CD14-positive monocyte (primary cell): ENCODE data around the gene SPAG7. TPM values are rescaled to one million over a fixed set of nuclear protein-coding genes. Genes with fewer than 3 reads are reported as not detected.

Source experiments
- DNase-seq, 3 donors: peaks; one replicate each; pipeline ENCODE4 v3.0.0-alpha.2; 2011 to 2022
- H2AFZ ChIP-seq: 2 replicates; pipeline ENCODE4 v1.6.0; 2012; ENCODE audit warnings: mild to moderate bottlenecking, low read depth, low read length, inconsistent platforms; ENCODE audit not compliant: insufficient read depth, poor library complexity, severe bottlenecking
- H3K27ac ChIP-seq, 2 donors: 1 replicate in 1 of 2; 2 replicates in 1 of 2; pipeline ENCODE4 v1.5.1; 2012 to 2013; ENCODE audit warnings: low read length in 2 of 2, control low read depth in 1 of 2, inconsistent platforms in 1 of 2, low read depth in 1 of 2, mild to moderate bottlenecking in 1 of 2
- H3K27me3 ChIP-seq, 2 donors: one replicate each; pipeline versions ENCODE4 v1.6.0 to v1.6.1; 2011 to 2013; ENCODE audit warnings: low read length in 2 of 2; ENCODE audit not compliant: control insufficient read depth in 2 of 2, insufficient read depth in 2 of 2
- H3K36me3 ChIP-seq, 2 donors: replicated peaks in 1 of 2; 1 replicate in 1 of 2; 2 replicates in 1 of 2; pipeline versions ENCODE4 v1.5.1 to v1.6.1; 2012 to 2013; ENCODE audit warnings: low read length in 2 of 2, control low read depth in 1 of 2, inconsistent platforms in 1 of 2, mild to moderate bottlenecking in 1 of 2; ENCODE audit not compliant: insufficient read depth in 2 of 2, control insufficient read depth in 1 of 2
- H3K4me1 ChIP-seq, 2 donors: 1 replicate in 1 of 2; 2 replicates in 1 of 2; pipeline versions ENCODE4 v1.5.1 to v1.6.1; 2012 to 2013; ENCODE audit warnings: low read length in 2 of 2, control low read depth in 1 of 2, inconsistent platforms in 1 of 2, mild to moderate bottlenecking in 1 of 2, moderate library complexity in 1 of 2; ENCODE audit not compliant: insufficient read depth in 2 of 2, control insufficient read depth in 1 of 2
- H3K4me2 ChIP-seq: replicated peaks from 2 replicates; pipeline ENCODE3; 2012; ENCODE audit warnings: low read length, moderate library complexity, mild to moderate bottlenecking; ENCODE audit not compliant: poor library complexity, severe bottlenecking; ENCODE audit errors: extremely low read depth
- H3K4me3 ChIP-seq, 3 experiments: fragments of 200-600 bp in 1 of 3; sonication (generic) in 1 of 3; replicated peaks in 1 of 3; 1 replicate in 2 of 3; 2 replicates in 1 of 3; pipeline ENCODE4 v1.5.1; 2011 to 2013; ENCODE audit warnings: low read length in 3 of 3, mild to moderate bottlenecking in 3 of 3, control low read depth in 2 of 3, low read depth in 2 of 3, inconsistent platforms in 1 of 3, moderate library complexity in 1 of 3
- H3K79me2 ChIP-seq: 2 replicates; pipeline ENCODE4 v1.6.0; 2012; ENCODE audit warnings: mild to moderate bottlenecking, control low read depth, inconsistent platforms, low read length, moderate library complexity; ENCODE audit not compliant: insufficient read depth
- H3K9ac ChIP-seq: 2 replicates; pipeline ENCODE4 v1.6.0; 2017; ENCODE audit warnings: low read length, mild to moderate bottlenecking; ENCODE audit not compliant: insufficient read depth, poor library complexity, severe bottlenecking
- H3K9me3 ChIP-seq, 2 donors: replicated peaks in 1 of 2; 1 replicate in 1 of 2; 2 replicates in 1 of 2; pipeline versions ENCODE4 v1.5.1 to v1.6.1; 2012 to 2013; ENCODE audit warnings: low read length in 2 of 2, control low read depth in 1 of 2; ENCODE audit not compliant: control insufficient read depth in 1 of 2, insufficient read depth in 1 of 2
- H4K20me1 ChIP-seq: 2 replicates; pipeline ENCODE4 v1.6.0; 2012; ENCODE audit warnings: mild to moderate bottlenecking, low read length, control low read depth, moderate library complexity; ENCODE audit not compliant: insufficient read depth
- H3K27ac Mint-ChIP-seq, 7 donors: one replicate each; pipeline ENCODE4 v1.8.0; 2020; ENCODE audit warnings: mild to moderate bottlenecking in 7 of 7, mixed read lengths in 7 of 7, moderate library complexity in 6 of 7, inconsistent platforms in 2 of 7
- H3K27me3 Mint-ChIP-seq, 3 donors: one replicate each; pipeline ENCODE4 v1.8.0; 2021 to 2022; ENCODE audit warnings: low read depth in 3 of 3, mild to moderate bottlenecking in 3 of 3, mixed read lengths in 3 of 3, moderate library complexity in 3 of 3, inconsistent platforms in 1 of 3
- H3K36me3 Mint-ChIP-seq, 2 donors: one replicate each; pipeline ENCODE4 v1.8.0; 2020; ENCODE audit warnings: mixed read lengths in 2 of 2, inconsistent platforms in 1 of 2, mild to moderate bottlenecking in 1 of 2
- H3K4me1 Mint-ChIP-seq: one replicate; pipeline ENCODE4 v1.8.0; 2020; ENCODE audit warnings: mild to moderate bottlenecking, mixed read lengths
- H3K4me3 Mint-ChIP-seq, 2 donors: one replicate each; pipeline ENCODE4 v1.8.0; 2020; ENCODE audit warnings: mild to moderate bottlenecking in 2 of 2, mixed read lengths in 2 of 2, moderate library complexity in 1 of 2
- H3K9me3 Mint-ChIP-seq, 7 donors: one replicate each; pipeline ENCODE4 v1.8.0; 2020 to 2022; ENCODE audit warnings: mixed read lengths in 7 of 7, mild to moderate bottlenecking in 6 of 7, moderate library complexity in 6 of 7, inconsistent platforms in 2 of 7
- WGBS: methylation state at CpG from one replicate; pipeline ENCODE4 v1.1.5; 2013; ENCODE audit warnings: missing lambda C conversion rate; ENCODE audit not compliant: insufficient coverage; 5-methylcytosine and 5-hydroxymethylcytosine counted together
- intact Hi-C, 2 donors: fragments of 100-400 bp; cut with micrococcal nuclease; formaldehyde crosslinking; loops; one replicate each; pipeline versions ENCODE4 v1.15.0 to v1.15.1; 2023
- polyA plus RNA-seq, 3 donors: library from polyadenylated mRNA; depleted of rRNA in 1 of 3; unstranded in 2 of 3; stranded (reverse) in 1 of 3; fragments of 300-500 nt in 2 of 3; fragments of >200 nt in 1 of 3; fragmentation: Illumina TruSeq in 2 of 3; gene quantifications; 1 replicate in 2 of 3; 2 replicates in 1 of 3; pipeline ENCODE4 v1.2.3, GENCODE V29; 2012 to 2021
- TF ChIP-seq, protein P1 (sequence below): fragments of 200-600 bp; IDR thresholded peaks from one replicate; pipeline ENCODE4 v1.8.0; 2022; ENCODE audit warnings: antibody characterized with exemption, mild to moderate bottlenecking

SPAG7 gene
- polyA plus RNA-seq, 3 donors, result 75.6 to 96.7 (median 85.1) TPM

- Histone ChIP-seq H3K79me2 (no peaks in the 10 kb centered on the region), H3K4me2 (no peak overlapping the region), H2AFZ (no peak overlapping the region), H3K36me3 (peaks cover 18 to 21% of the 10 kb centered on the region in 2 donors), H3K9ac (no peak overlapping the region), H3K4me3 (no peak overlapping the region), H3K9me3 (no peaks in the 10 kb centered on the region), H3K27me3 (no peaks in the 10 kb centered on the region), H4K20me1 (no peaks in the 10 kb centered on the region), H3K4me1 (peaks cover 0 to under 1% of the 10 kb centered on the region in 2 donors), H3K27ac (no peak overlapping the region)
- Mint-ChIP-seq H3K27ac (no peak overlapping the region), H3K36me3 (peaks cover 25 to 42% of the 10 kb centered on the region in 2 donors), H3K4me3 (no peak overlapping the region), H3K4me1 (peaks cover 5% of the 10 kb centered on the region), H3K27me3 (no peaks in the 10 kb centered on the region), H3K9me3 (no peaks in the 10 kb centered on the region)
- peak in 2 of 3 donors; percentile 33 to 43 for DNase-seq
- 94% methylated on average over 7 of the region's 10 CpGs for WGBS
- intact Hi-C loops, result no loop called here
- TF ChIP-seq, protein P1, sequence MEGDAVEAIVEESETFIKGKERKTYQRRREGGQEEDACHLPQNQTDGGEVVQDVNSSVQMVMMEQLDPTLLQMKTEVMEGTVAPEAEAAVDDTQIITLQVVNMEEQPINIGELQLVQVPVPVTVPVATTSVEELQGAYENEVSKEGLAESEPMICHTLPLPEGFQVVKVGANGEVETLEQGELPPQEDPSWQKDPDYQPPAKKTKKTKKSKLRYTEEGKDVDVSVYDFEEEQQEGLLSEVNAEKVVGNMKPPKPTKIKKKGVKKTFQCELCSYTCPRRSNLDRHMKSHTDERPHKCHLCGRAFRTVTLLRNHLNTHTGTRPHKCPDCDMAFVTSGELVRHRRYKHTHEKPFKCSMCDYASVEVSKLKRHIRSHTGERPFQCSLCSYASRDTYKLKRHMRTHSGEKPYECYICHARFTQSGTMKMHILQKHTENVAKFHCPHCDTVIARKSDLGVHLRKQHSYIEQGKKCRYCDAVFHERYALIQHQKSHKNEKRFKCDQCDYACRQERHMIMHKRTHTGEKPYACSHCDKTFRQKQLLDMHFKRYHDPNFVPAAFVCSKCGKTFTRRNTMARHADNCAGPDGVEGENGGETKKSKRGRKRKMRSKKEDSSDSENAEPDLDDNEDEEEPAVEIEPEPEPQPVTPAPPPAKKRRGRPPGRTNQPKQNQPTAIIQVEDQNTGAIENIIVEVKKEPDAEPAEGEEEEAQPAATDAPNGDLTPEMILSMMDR, result peak; percentile 34
These were observed 11.0 kb downstream of the SPAG7 start for GRCh38 chr17:4956493-4957061.

GRCh38 chr17:4955091-4955490 lies 12.5 kb downstream of the SPAG7 start:
- Histone ChIP-seq H3K36me3 (peaks cover 12% of the 10 kb centered on the region in 2 donors), H3K79me2 (peaks cover 8% of the 10 kb centered on the region), H3K27me3 (no peaks in the 10 kb centered on the region), H3K27ac (no peak overlapping the region), H4K20me1 (no peaks in the 10 kb centered on the region), H2AFZ (no peak overlapping the region), H3K4me2 (no peak overlapping the region), H3K4me3 (no peak overlapping the region), H3K9ac (no peak overlapping the region), H3K9me3 (no peaks in the 10 kb centered on the region), H3K4me1 (peaks cover 14 to 16% of the 10 kb centered on the region in 2 donors)
- intact Hi-C loops, result no loop called here
- Mint-ChIP-seq H3K36me3 (peaks cover 17 to 28% of the 10 kb centered on the region in 2 donors), H3K4me1 (peaks cover 17% of the 10 kb centered on the region), H3K27me3 (peaks cover 2 to 3% (median 3%) of the 10 kb centered on the region in 3 donors), H3K9me3 (no peaks in the 10 kb centered on the region), H3K4me3 (no peak overlapping the region), H3K27ac (no peak overlapping the region)
- TF ChIP-seq, protein P1, result no peak
- DNase-seq, result no peak
- 99% methylated on average over 8 of the region's 8 CpGs for WGBS
